Measurements from ENCODE around the gene PHYKPL. TPM values are rescaled to one million over a fixed set of nuclear protein-coding genes. Genes with fewer than 3 reads are reported as not detected.

Gene PHYKPL
- total and polyA plus RNA-seq, 2 of the 8 experiments (the other 6 are each of a cell fraction or from before 2014, with no cell fraction given): 25.1 to 32.1 TPM

DNA sequence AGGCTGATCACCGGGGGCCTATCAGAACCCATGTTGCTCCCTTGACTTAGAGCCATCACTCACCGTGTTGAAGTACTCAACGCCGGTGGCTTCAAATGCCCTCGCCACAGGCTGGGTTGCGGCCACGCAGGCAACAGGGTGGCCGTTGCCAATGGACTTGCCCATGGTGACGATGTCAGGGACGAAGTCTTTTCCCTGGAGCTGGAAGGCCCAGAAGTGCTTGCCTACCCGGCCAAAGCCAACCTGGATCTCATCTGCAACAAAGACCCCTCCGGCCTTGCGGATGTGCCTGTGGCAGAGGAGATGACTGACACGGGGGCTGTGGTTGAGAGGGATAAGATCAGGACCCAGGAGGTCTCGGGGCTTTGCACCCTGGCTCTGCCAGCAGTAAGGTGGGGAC lies 10.3 kb downstream of the PHYKPL start (continued):
- TF ChIP-seq, protein P1, sequence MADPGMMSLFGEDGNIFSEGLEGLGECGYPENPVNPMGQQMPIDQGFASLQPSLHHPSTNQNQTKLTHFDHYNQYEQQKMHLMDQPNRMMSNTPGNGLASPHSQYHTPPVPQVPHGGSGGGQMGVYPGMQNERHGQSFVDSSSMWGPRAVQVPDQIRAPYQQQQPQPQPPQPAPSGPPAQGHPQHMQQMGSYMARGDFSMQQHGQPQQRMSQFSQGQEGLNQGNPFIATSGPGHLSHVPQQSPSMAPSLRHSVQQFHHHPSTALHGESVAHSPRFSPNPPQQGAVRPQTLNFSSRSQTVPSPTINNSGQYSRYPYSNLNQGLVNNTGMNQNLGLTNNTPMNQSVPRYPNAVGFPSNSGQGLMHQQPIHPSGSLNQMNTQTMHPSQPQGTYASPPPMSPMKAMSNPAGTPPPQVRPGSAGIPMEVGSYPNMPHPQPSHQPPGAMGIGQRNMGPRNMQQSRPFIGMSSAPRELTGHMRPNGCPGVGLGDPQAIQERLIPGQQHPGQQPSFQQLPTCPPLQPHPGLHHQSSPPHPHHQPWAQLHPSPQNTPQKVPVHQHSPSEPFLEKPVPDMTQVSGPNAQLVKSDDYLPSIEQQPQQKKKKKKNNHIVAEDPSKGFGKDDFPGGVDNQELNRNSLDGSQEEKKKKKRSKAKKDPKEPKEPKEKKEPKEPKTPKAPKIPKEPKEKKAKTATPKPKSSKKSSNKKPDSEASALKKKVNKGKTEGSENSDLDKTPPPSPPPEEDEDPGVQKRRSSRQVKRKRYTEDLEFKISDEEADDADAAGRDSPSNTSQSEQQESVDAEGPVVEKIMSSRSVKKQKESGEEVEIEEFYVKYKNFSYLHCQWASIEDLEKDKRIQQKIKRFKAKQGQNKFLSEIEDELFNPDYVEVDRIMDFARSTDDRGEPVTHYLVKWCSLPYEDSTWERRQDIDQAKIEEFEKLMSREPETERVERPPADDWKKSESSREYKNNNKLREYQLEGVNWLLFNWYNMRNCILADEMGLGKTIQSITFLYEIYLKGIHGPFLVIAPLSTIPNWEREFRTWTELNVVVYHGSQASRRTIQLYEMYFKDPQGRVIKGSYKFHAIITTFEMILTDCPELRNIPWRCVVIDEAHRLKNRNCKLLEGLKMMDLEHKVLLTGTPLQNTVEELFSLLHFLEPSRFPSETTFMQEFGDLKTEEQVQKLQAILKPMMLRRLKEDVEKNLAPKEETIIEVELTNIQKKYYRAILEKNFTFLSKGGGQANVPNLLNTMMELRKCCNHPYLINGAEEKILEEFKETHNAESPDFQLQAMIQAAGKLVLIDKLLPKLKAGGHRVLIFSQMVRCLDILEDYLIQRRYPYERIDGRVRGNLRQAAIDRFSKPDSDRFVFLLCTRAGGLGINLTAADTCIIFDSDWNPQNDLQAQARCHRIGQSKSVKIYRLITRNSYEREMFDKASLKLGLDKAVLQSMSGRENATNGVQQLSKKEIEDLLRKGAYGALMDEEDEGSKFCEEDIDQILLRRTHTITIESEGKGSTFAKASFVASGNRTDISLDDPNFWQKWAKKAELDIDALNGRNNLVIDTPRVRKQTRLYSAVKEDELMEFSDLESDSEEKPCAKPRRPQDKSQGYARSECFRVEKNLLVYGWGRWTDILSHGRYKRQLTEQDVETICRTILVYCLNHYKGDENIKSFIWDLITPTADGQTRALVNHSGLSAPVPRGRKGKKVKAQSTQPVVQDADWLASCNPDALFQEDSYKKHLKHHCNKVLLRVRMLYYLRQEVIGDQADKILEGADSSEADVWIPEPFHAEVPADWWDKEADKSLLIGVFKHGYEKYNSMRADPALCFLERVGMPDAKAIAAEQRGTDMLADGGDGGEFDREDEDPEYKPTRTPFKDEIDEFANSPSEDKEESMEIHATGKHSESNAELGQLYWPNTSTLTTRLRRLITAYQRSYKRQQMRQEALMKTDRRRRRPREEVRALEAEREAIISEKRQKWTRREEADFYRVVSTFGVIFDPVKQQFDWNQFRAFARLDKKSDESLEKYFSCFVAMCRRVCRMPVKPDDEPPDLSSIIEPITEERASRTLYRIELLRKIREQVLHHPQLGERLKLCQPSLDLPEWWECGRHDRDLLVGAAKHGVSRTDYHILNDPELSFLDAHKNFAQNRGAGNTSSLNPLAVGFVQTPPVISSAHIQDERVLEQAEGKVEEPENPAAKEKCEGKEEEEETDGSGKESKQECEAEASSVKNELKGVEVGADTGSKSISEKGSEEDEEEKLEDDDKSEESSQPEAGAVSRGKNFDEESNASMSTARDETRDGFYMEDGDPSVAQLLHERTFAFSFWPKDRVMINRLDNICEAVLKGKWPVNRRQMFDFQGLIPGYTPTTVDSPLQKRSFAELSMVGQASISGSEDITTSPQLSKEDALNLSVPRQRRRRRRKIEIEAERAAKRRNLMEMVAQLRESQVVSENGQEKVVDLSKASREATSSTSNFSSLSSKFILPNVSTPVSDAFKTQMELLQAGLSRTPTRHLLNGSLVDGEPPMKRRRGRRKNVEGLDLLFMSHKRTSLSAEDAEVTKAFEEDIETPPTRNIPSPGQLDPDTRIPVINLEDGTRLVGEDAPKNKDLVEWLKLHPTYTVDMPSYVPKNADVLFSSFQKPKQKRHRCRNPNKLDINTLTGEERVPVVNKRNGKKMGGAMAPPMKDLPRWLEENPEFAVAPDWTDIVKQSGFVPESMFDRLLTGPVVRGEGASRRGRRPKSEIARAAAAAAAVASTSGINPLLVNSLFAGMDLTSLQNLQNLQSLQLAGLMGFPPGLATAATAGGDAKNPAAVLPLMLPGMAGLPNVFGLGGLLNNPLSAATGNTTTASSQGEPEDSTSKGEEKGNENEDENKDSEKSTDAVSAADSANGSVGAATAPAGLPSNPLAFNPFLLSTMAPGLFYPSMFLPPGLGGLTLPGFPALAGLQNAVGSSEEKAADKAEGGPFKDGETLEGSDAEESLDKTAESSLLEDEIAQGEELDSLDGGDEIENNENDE (IDR thresholded peaks at IDR 0.05; ENCODE audit: insufficient replicate concordance, low read length): no peak
